B cell (primary cell): ENCODE data around the gene APOB.

Experiments
- EZH2 ChIP-seq: IDR thresholded peaks from 2 replicates; pipeline ENCODE4 v1.6.1; 2012; ENCODE audit warnings: borderline replicate concordance, low read depth, mild to moderate bottlenecking, moderate library complexity, low read length; ENCODE audit not compliant: insufficient read depth, poor library complexity, severe bottlenecking
- TF ChIP-seq, protein P1 (sequence below): fragments of 200-600 bp; IDR thresholded peaks from one replicate; pipeline ENCODE4 v1.8.0; 2022; ENCODE audit warnings: antibody characterized with exemption, mild to moderate bottlenecking

DNA sequence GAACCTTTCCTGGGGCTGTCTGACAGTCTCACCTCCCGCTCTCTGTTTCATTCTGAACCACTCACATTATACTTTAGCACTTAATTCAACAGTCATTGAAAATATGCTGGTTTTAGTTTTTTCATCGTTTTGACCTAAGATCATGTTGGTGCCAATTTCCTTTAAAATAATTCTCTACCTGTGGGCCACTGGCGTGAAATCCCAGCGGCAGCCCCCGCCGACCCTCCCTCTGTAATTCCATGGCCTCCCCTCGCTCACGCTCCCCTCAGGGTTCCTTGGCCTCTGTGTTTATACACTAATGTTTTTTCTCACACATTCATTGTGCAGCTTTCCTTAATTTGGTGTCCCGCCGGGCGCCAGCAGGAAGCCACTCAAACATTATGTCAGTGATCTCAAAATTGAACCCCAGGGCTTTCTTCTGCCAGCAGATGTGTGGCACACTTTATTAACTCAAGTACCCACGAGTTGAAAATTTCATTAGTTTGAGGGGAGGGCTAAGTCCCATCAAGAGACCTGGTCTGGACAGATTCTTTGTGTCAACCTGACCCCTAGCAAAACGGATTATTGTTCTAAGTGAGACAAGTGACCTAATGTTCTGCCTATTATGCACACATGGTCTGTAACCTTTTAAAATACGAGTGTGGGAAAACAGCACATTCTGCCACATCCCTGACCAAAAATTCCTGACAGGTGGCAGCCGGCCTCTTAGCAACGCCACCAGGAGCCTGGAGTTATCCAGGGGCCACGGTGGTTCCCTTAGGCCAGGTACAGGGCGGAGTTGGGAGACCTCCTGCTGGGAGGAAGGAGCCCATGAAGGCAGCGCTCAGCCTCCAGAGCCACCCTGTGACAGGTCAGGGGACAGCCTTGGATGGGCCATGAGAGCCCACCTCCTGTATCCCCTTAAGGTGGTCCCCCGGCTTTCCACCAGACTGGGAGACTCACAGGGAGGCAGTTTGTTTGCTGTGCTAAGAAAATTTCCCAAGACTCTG is 53.1 kb downstream of the APOB start:
- TF ChIP-seq, protein P1, sequence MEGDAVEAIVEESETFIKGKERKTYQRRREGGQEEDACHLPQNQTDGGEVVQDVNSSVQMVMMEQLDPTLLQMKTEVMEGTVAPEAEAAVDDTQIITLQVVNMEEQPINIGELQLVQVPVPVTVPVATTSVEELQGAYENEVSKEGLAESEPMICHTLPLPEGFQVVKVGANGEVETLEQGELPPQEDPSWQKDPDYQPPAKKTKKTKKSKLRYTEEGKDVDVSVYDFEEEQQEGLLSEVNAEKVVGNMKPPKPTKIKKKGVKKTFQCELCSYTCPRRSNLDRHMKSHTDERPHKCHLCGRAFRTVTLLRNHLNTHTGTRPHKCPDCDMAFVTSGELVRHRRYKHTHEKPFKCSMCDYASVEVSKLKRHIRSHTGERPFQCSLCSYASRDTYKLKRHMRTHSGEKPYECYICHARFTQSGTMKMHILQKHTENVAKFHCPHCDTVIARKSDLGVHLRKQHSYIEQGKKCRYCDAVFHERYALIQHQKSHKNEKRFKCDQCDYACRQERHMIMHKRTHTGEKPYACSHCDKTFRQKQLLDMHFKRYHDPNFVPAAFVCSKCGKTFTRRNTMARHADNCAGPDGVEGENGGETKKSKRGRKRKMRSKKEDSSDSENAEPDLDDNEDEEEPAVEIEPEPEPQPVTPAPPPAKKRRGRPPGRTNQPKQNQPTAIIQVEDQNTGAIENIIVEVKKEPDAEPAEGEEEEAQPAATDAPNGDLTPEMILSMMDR = no peak
- no peak for TF ChIP-seq EZH2
